NK-92 treated with Interleukin-12 subunit alpha and Interleukin-12 subunit beta, amount 100 ng/mL, for 24 hours (cell line): Measurements from ENCODE around the gene EEF2K.

Experiments used
- DNase-seq: peaks from one replicate; lab custom pipeline; 2025; lab: John Stamatoyannopoulos, UW

The EEF2K gene

GRCh38 chr16:22336581-22336980, 130.5 kb downstream of the EEF2K start:
- no peak for DNase-seq

- no peak for DNase-seq
These were observed 131.0 kb downstream of the EEF2K start for GRCh38 chr16:22337045-22337444.

GRCh38 chr16:22337849-22338635, 132.0 kb downstream of the EEF2K start:
- no peak for DNase-seq
